Measurements from ENCODE around the gene ZNF837.
"Not testable (repeated sequence)": the region's sequence is repeated elsewhere in the genome, so short reads cannot be mapped to it uniquely, and the experiment has no call there.

ZNF837 gene

GRCh38 chr19:58380662-58381459, at the start of gene ZNF837:
Gene ZNF837 (minus strand): TSS chr19:58381030. CDS start chr19:58369332, 11,698 bp downstream.
- DNase-seq (ENCODE audit: low read depth in 1 of 2, low spot score in 1 of 2), result peak; percentile 90 to 99

- no peak for DNase-seq (ENCODE audit: low read depth in 1 of 2, low spot score in 1 of 2)
Measured at GRCh38 chr19:58429745-58430144, 48.9 kb upstream of the ZNF837 start.

GRCh38 chr19:58428617-58429016, 47.8 kb upstream of the ZNF837 start:
- DNase-seq (ENCODE audit: low read depth in 1 of 2, low spot score in 1 of 2), result no peak

- no peak for DNase-seq (ENCODE audit: low read depth in 1 of 2, low spot score in 1 of 2)
Measured at GRCh38 chr19:58417071-58417470, 36.2 kb upstream of the ZNF837 start.

GRCh38 chr19:58416604-58417003, 35.8 kb upstream of the ZNF837 start:
- no peak for DNase-seq (ENCODE audit: low read depth in 1 of 2, low spot score in 1 of 2)

- no peak for DNase-seq (ENCODE audit: low read depth in 1 of 2, low spot score in 1 of 2)
Measured at GRCh38 chr19:58409010-58409790, 28.4 kb upstream of the ZNF837 start.

GRCh38 chr19:58408152-58409009, 27.6 kb upstream of the ZNF837 start, which contains the start of gene ZNF584:
Gene ZNF584 (plus strand): TSS chr19:58408649. CDS start chr19:58409148, 499 bp downstream.
- peak; percentile 90 to 93 for DNase-seq (ENCODE audit: low read depth in 1 of 2, low spot score in 1 of 2)

- no peak for DNase-seq (ENCODE audit: low read depth in 1 of 2, low spot score in 1 of 2)
Measured at GRCh38 chr19:58407658-58408151, 26.9 kb upstream of the ZNF837 start.

- no peak for DNase-seq (ENCODE audit: low read depth in 1 of 2, low spot score in 1 of 2)
Measured at GRCh38 chr19:58406818-58407657, 26.2 kb upstream of the ZNF837 start.

GRCh38 chr19:58403920-58404478, 23.2 kb upstream of the ZNF837 start:
- not testable (repeated sequence) for DNase-seq (ENCODE audit: low read depth in 1 of 2, low spot score in 1 of 2)

GRCh38 chr19:58401840-58402421, 21.1 kb upstream of the ZNF837 start:
- DNase-seq (ENCODE audit: low read depth in 1 of 2, low spot score in 1 of 2), result no peak

- DNase-seq (ENCODE audit: low read depth in 1 of 2, low spot score in 1 of 2), result peak; percentile 95 to 99
Measured at GRCh38 chr19:58400916-58401839, 20.3 kb upstream of the ZNF837 start.

GRCh38 chr19:58400316-58400915, 19.6 kb upstream of the ZNF837 start:
- DNase-seq (ENCODE audit: low read depth in 1 of 2, low spot score in 1 of 2), result no peak

GRCh38 chr19:58399903-58400302, 19.1 kb upstream of the ZNF837 start:
- no peak for DNase-seq (ENCODE audit: low read depth in 1 of 2, low spot score in 1 of 2)

GRCh38 chr19:58398545-58398944, 17.7 kb upstream of the ZNF837 start:
- DNase-seq (ENCODE audit: low read depth in 1 of 2, low spot score in 1 of 2), result no peak

- no peak for DNase-seq (ENCODE audit: low read depth in 1 of 2, low spot score in 1 of 2)
Measured at GRCh38 chr19:58398087-58398486, 17.3 kb upstream of the ZNF837 start.

- DNase-seq (ENCODE audit: low read depth in 1 of 2, low spot score in 1 of 2), result no peak
Measured at GRCh38 chr19:58397533-58398037, 16.8 kb upstream of the ZNF837 start.
